ENCODE results near the gene PKMYT1.

DNA sequence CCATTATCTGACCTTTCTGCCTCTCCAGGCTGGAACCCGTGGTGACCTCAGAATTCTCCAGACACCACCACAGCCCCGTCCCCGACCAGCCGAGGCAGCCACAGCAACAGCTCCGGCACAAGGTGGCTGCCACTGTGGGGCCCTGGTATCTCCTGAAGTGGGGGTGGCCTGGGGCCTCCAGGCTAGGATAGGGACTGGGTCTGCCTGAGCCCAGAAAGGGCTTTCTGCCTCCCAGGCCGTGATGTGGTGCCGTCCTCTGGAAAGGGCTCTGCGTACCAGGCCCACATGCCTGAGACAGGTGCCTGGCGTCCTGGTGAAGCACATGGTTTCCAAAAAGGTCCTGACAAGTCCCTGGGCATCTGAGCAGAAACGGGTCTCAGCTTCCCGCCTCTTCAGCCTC is 51.5 kb downstream of the PKMYT1 start:
- TF ChIP-seq, protein P1, sequence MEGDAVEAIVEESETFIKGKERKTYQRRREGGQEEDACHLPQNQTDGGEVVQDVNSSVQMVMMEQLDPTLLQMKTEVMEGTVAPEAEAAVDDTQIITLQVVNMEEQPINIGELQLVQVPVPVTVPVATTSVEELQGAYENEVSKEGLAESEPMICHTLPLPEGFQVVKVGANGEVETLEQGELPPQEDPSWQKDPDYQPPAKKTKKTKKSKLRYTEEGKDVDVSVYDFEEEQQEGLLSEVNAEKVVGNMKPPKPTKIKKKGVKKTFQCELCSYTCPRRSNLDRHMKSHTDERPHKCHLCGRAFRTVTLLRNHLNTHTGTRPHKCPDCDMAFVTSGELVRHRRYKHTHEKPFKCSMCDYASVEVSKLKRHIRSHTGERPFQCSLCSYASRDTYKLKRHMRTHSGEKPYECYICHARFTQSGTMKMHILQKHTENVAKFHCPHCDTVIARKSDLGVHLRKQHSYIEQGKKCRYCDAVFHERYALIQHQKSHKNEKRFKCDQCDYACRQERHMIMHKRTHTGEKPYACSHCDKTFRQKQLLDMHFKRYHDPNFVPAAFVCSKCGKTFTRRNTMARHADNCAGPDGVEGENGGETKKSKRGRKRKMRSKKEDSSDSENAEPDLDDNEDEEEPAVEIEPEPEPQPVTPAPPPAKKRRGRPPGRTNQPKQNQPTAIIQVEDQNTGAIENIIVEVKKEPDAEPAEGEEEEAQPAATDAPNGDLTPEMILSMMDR (IDR thresholded peaks at IDR 0.05; ENCODE audit: poor library complexity): no peak
- TF ChIP-seq EZH2 (IDR thresholded peaks at IDR 0.05; ENCODE audit: borderline replicate concordance): no peak
- TF ChIP-seq EZH2phosphoT487 (IDR thresholded peaks at IDR 0.05; ENCODE audit: low read depth, severe bottlenecking, unreplicated experiment): no peak

Data from hepatocyte (in vitro differentiated cells).